GM18502 (cell line): ENCODE data around the gene EFHD1.
"Not testable (repeated sequence)": the region's sequence is repeated elsewhere in the genome, so short reads cannot be mapped to it uniquely, and the experiment has no call there.

Experiments used
- ATAC-seq: cut with Tn5 transposase; IDR thresholded peaks from one replicate; pipeline ENCODE4 v1.9.1; 2021; ENCODE audit warnings: mild to moderate bottlenecking; ENCODE audit not compliant: unreplicated experiment, poor library complexity

The EFHD1 gene

GRCh38 chr2:232613538-232614134 is 19.8 kb upstream of the EFHD1 start:
- ATAC-seq, result no peak

- ATAC-seq, result no peak
Observed at GRCh38 chr2:232615339-232615738, 18.1 kb upstream of the EFHD1 start.

GRCh38 chr2:232621186-232621585 is 12.2 kb upstream of the EFHD1 start:
- no peak for ATAC-seq

GRCh38 chr2:232622563-232622962 is 10.8 kb upstream of the EFHD1 start:
- no peak for ATAC-seq

DNA sequence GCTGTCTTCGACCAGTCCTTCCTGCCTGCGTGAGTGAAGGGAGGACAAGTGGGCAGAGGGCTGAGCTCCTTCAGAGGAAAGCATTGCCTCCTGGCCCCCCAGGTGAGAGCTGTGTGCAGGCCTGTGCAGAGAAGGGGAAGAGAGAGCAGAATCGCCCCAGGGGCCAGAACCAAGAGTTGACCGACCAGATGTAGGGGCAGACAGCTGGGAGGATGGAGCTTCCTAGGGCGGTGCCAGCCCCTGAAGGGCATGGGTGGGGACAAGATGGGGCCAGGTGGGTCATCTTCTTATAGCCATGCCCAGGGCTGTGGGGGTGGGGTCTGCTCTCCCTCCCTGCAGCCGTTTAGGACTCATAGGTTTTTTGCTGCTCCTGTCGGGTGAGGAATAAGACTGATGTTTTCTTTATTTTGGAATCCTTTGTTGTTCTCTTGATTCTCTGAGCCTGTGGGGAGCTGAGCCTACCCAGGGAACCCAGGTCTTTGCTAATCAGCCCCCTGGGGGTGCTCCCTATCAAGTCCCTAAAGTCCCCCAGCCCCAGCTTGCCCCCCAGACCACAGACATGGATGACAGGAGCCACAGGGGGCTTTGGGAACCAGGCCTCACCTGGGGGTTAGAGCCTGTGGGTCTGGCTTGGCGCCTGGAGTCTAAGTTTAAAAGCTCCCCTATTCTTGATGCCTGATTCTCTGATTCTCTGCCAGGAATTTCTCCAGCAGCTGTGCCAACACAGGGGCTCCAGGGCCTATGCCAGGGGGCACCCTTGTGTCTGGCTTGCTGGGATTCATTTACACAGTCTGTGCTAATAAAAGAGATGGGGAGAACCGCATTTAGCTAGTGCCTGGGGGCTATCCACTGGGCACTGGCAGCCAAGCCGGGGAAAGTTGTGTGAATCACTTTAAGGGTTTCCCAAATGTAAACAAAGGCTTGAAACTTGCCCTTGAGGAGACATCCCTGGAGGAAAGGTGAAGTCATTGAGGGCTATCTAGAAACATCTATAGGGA is 9.3 kb upstream of the EFHD1 start:
- ATAC-seq, result no peak

GRCh38 chr2:232626584-232626983 is 6.8 kb upstream of the EFHD1 start:
- ATAC-seq, result no peak

GRCh38 chr2:232628466-232629128 is 4.8 kb upstream of the EFHD1 start:
- ATAC-seq, result no peak

DNA sequence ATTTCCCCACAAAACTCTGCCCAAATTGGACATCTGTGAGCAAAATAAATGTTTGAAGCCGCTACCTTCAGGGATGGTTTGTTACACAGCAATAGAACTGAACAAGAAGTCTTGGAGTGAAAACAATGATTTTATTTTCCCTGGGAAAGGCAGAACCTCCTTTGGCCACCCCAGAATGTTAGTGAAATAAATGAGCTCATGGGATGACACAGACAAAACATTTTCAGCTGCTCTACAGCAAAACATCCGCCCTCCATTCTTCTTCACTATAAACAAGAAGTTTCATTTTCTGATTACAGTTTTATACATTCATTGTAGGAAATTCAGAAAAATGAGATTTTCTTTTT is 4.3 kb upstream of the EFHD1 start:
- no peak for ATAC-seq

GRCh38 chr2:232632229-232632903 is 1.0 kb upstream of the EFHD1 start:
- ATAC-seq, result no peak

GRCh38 chr2:232632904-232633412 is 446 bp upstream of the EFHD1 start:
- no peak for ATAC-seq

GRCh38 chr2:232634206-232635150 is 1.1 kb downstream of the EFHD1 start:
- no peak for ATAC-seq

DNA sequence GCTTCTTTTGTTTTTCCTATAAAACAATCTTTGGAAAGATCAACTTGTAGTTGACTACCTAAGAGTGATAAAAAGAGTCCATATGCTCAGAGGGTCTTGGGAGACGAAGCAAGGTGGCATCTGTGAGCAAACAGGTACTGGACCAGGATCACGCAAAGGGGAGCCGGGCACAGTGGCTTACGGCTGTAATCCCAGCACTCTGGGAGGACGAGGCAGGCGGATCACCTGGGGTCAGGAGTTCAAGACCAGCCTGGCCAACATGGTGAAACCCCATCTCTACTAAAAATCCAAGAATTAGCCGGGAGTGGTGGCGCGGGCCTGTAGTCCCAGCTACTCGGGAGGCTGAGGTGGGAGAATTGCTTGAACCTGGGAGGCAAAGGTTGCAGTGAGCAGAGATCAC is 2.0 kb downstream of the EFHD1 start:
- not testable (repeated sequence) for ATAC-seq

DNA sequence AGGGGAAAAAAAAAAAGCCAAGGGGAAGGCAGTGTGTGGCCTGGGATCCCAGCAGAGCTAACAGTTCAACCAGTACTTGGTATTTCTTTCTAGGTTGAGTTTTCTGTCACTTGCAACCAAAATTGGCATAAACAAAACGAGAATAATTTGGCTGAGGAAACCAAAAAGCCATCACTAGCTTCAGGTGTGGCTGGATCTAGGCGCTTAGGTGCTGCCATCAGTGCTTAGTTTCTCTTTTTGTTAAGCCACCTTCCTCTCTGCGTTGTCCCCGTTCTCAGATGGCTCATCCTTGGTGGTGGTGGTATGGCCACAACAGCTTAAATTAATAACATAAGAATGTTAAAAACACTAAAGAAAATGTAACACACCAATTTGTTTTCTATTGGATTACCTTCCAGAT is 2.4 kb downstream of the EFHD1 start:
- no peak for ATAC-seq

GRCh38 chr2:232636788-232637420 is 3.5 kb downstream of the EFHD1 start:
- ATAC-seq, result no peak

GRCh38 chr2:232637866-232638583 is 4.6 kb downstream of the EFHD1 start:
- ATAC-seq, result no peak

GRCh38 chr2:232641153-232641848 is 7.9 kb downstream of the EFHD1 start:
- no peak for ATAC-seq

DNA sequence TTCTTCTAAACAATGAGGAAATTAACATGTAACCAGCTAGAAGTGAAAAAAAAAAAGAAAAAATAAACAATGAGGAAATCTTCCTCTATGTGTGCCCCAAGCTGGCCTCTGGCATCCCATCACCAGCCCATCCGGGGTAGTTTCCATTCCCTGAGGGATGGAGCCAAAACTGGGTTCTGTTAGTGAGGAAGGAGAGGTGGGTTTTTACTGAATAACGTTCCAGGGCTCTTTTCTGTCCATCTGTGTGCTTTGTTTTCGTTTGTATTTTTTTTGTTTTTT is 9.7 kb downstream of the EFHD1 start:
- ATAC-seq, result no peak

DNA sequence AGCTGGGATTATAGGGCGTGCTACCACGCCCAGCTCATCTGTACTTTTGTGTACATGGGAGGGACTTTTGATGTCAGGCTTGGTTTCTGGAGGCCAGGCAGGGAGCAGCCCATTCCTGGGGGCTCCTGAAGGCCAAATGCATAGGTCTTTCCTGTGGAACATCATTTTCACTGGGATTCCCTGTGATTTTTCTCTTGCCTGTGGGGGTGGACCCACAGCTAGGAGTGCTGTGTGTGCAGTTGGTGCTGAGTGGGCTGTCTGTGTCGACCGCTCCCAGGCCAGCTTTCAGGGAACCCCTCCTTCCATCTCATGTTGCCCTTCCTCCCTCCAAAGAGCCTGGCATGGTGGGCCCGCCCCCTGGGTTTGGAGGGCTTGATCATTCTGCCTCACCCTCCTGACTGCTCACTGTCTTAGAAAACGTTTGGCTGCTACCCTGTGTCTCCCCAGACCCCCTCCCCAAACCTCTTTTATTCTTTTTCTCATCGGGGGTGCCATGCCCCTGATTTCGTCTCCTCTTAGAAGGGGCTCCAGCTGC is 10.5 kb downstream of the EFHD1 start:
- ATAC-seq, result no peak
